OCI-LY7 (cell line): ENCODE results near the gene AARS1.

Experiments
- CTCF ChIP-seq: fragments of 200-600 bp; sonication (generic); conservative IDR thresholded peaks from 2 replicates; pipeline ENCODE4 v1.5.1; 2014; ENCODE audit warnings: mild to moderate bottlenecking, antibody characterized with exemption, low read length, moderate library complexity, mixed read lengths
- EZH2phosphoT487 ChIP-seq: fragments of 200-600 bp; sonication (generic); IDR thresholded peaks from 2 replicates; pipeline ENCODE4 v1.6.1; 2018; ENCODE audit warnings: low read depth, borderline replicate concordance, mild to moderate bottlenecking, mixed run types, antibody characterized with exemption, low read length, moderate library complexity, mixed read lengths

- TF ChIP-seq CTCF (no peak), EZH2phosphoT487 (no peak)
These were observed 17.6 kb downstream of the AARS1 start for GRCh38 chr16:70271696-70272095.
